IPS-20b (cell line): Measurements from ENCODE around the gene CTDSP1.

Experiments used
- H3K27ac ChIP-seq: one replicate; pipeline ENCODE4 v1.5.1; 2013; ENCODE audit warnings: low read length
- H3K27me3 ChIP-seq: 2 replicates; pipeline ENCODE4 v1.6.1; 2013; ENCODE audit warnings: mild to moderate bottlenecking, low read length, inconsistent platforms; ENCODE audit not compliant: insufficient read depth
- H3K36me3 ChIP-seq: 2 replicates; pipeline ENCODE4 v1.6.1; 2013; ENCODE audit warnings: low read depth, mild to moderate bottlenecking, inconsistent platforms, low read length, moderate library complexity; ENCODE audit not compliant: insufficient read depth
- H3K4me1 ChIP-seq: 2 replicates; pipeline ENCODE4 v1.6.1; 2013; ENCODE audit warnings: mild to moderate bottlenecking, control low read depth, inconsistent platforms, low read length, moderate library complexity; ENCODE audit not compliant: insufficient read depth
- H3K4me3 ChIP-seq: 2 replicates; pipeline ENCODE4 v1.5.1; 2013; ENCODE audit warnings: mild to moderate bottlenecking, low read length, inconsistent platforms
- H3K9ac ChIP-seq: 2 replicates; pipeline ENCODE4 v1.6.1; 2013; ENCODE audit warnings: low read depth, mild to moderate bottlenecking, inconsistent platforms, low read length, moderate library complexity
- H3K9me3 ChIP-seq: 2 replicates; pipeline ENCODE4 v1.6.1; 2013; ENCODE audit warnings: mild to moderate bottlenecking, low read depth, low read length, inconsistent platforms; ENCODE audit not compliant: insufficient read depth

Gene CTDSP1

DNA sequence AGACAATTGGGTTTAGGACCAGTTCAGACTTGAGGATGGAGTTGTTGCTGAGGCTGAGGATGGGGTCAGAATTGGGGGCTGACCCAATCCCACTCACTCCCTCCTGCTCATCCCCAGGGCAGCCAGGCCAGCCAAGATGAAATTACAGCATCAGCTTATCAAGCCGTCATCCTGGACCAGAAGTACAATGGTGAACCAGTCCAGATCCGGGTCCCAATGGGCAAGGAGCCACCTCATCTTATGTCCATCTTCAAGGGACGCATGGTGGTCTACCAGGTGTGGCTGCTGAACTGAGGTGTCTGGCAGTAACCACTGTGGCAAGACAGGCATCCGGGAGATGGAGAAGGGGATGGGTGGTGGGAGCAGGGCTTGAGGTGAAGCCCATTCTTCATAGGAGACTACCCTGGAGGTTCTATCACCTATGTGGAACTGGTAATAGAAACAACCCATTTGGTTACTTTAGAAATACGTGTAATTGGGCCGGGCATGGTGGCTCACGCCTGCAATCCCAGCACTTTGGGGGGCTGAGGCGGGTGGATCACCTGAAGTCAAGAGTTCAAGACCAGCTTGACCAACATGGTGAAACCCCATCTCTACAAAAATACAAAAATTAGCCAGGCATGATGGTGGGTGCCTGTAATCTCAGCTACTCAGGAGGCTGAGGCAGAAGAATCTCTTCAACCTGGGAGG is 33.2 kb downstream of the CTDSP1 start:
- H3K4me1 ChIP-seq: no peaks in the 10 kb centered on the region
- H3K36me3 ChIP-seq: no peaks in the 10 kb centered on the region
- H3K4me3 ChIP-seq: no peak overlapping the region
- no peaks in the 10 kb centered on the region for H3K9me3 ChIP-seq
- H3K27me3 ChIP-seq: no peaks in the 10 kb centered on the region
- no peak overlapping the region for H3K9ac ChIP-seq
- no peak overlapping the region for H3K27ac ChIP-seq

DNA sequence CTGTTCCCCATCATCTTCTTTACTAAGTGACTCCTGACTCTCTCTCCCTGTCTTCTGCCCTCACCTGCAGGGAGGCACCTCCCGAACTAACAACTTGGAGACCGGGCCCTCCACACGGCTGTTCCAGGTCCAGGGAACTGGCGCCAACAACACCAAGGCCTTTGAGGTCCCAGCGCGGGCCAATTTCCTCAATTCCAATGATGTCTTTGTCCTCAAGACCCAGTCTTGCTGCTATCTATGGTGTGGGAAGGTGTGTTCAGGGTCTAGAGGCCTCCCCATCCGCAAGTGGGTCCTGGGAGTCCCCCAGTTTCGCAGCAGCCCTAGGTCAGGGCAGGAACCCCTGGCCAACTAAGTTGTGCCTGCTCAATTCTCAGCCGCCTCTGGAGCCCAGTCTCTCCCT is 34.8 kb downstream of the CTDSP1 start:
- H3K27me3 ChIP-seq: no peaks in the 10 kb centered on the region
- H3K4me1 ChIP-seq: no peaks in the 10 kb centered on the region
- no peak overlapping the region for H3K4me3 ChIP-seq
- H3K27ac ChIP-seq: no peak overlapping the region
- H3K9me3 ChIP-seq: no peaks in the 10 kb centered on the region
- no peak overlapping the region for H3K9ac ChIP-seq
- no peaks in the 10 kb centered on the region for H3K36me3 ChIP-seq

DNA sequence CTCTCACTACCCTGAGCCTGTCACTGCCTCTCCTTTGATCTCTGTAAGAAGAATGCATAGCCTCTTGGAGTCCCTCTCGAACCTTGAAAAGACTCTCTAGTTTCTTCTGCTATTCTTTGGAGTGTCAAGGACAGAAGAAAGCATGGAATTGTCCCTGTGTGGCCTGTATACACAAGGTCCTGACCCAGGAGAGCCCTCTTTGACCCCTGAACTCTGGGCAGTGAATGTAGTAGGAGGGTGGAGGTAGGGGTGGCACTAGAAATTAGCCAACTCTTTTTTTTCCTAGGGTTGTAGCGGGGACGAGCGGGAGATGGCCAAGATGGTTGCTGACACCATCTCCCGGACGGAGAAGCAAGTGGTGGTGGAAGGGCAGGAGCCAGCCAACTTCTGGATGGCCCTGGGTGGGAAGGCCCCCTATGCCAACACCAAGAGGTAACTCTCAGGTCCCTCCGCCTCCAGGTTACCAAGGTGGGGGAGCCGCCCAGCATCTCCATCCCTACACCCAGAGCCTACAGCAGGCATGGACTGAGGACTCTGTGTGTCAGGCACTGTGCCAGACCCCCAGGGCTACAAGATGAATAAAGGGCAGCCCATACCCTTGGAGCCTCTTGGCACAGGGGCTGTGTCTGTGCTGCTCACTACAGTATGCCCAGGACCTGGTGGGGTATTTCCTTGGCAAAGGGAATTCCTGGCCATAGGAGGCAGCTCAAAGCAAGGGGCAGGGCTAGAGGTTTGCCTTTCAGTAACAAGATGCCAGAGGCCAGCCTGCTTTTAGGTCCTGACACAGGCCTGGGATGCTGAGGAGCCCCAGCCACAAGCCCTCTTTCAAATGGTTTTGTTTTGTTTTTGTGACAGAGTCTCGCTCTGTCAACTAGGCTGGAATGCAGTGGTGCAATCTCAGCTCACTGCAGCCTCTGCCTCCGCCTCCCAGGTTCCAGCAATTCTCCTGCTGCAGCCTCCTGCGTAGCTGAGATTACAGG is 35.6 kb downstream of the CTDSP1 start:
- no peak overlapping the region for H3K4me3 ChIP-seq

DNA sequence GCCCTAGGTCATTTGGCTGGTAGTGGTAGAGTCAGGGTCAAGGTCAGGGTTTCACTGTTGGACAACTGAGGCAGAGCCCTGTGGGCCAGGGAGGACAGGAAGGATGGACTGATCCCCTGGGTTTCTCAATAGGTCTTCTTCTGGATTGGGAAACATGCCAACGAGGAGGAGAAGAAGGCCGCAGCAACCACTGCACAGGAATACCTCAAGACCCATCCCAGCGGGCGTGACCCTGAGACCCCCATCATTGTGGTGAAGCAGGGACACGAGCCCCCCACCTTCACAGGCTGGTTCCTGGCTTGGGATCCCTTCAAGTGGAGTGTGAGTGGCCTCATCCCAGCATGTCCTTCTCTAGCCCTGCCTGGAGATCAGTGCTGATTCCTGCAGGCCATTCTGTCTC is 37.3 kb downstream of the CTDSP1 start:
- H3K4me3 ChIP-seq: no peak overlapping the region
- no peak overlapping the region for H3K27ac ChIP-seq
- H3K4me1 ChIP-seq: no peaks in the 10 kb centered on the region
- H3K9ac ChIP-seq: no peak overlapping the region
- H3K9me3 ChIP-seq: no peaks in the 10 kb centered on the region
- H3K36me3 ChIP-seq: 0 out of 2 replicates have a peak, but pooled peaks cover 2% of the 10 kb centered on the region
- no peaks in the 10 kb centered on the region for H3K27me3 ChIP-seq

More for the DNA sequence above, 35.6 kb downstream of the CTDSP1 start:
- Histone ChIP-seq H3K36me3 (no peaks in the 10 kb centered on the region), H3K4me1 (no peaks in the 10 kb centered on the region), H3K9ac (no peak overlapping the region), H3K9me3 (no peaks in the 10 kb centered on the region), H3K27me3 (no peaks in the 10 kb centered on the region), H3K27ac (no peak overlapping the region)

DNA sequence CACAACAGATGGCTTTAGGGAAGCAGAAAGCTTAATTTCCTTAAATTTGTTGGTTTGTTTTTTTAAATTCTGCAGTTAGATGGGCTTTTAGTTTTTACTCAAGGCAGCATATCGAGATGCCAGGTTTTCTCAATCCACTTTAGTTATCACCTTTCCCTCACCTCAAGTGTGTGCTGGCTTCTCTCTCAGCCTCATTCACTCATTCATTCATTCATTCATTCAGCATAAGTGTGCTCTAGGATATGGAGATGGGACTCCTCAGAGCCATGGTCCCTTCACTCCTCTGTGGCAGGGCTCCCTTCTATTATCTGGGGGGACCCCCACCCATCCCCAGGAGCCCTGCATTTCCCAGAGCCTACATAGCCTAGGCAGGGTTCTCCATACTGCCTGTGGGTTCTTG is 38.3 kb downstream of the CTDSP1 start:
- Histone ChIP-seq H3K27me3 (no peaks in the 10 kb centered on the region), H3K36me3 (0 out of 2 replicates have a peak, but pooled peaks cover 2% of the 10 kb centered on the region), H3K9ac (no peak overlapping the region), H3K9me3 (no peaks in the 10 kb centered on the region), H3K4me1 (no peaks in the 10 kb centered on the region), H3K27ac (no peak overlapping the region), H3K4me3 (no peak overlapping the region)

DNA sequence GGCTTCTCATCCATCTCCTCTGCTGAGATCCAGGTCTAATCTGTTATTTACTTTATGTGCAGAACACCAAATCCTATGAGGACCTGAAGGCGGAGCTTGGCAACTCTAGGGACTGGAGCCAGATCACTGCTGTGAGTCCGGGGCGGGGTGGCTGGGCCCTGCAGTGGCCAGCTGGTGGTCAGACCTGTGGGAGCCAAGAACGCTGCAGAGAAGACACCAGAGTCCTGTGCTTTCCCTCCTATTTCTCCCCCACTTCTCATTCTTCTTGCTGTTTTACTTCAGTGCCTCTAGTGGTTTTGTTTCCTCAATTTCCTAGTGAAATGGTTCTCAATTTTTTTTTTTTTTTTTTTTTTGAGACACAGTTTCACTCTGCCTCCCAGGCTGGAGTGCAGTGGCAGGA is 38.9 kb downstream of the CTDSP1 start:
- H3K27ac ChIP-seq: no peak overlapping the region
- H3K4me1 ChIP-seq: no peaks in the 10 kb centered on the region
- H3K36me3 ChIP-seq: 0 out of 2 replicates have a peak, but pooled peaks cover 2% of the 10 kb centered on the region
- no peaks in the 10 kb centered on the region for H3K27me3 ChIP-seq
- H3K9ac ChIP-seq: no peak overlapping the region
- H3K9me3 ChIP-seq: no peaks in the 10 kb centered on the region
- H3K4me3 ChIP-seq: no peak overlapping the region

DNA sequence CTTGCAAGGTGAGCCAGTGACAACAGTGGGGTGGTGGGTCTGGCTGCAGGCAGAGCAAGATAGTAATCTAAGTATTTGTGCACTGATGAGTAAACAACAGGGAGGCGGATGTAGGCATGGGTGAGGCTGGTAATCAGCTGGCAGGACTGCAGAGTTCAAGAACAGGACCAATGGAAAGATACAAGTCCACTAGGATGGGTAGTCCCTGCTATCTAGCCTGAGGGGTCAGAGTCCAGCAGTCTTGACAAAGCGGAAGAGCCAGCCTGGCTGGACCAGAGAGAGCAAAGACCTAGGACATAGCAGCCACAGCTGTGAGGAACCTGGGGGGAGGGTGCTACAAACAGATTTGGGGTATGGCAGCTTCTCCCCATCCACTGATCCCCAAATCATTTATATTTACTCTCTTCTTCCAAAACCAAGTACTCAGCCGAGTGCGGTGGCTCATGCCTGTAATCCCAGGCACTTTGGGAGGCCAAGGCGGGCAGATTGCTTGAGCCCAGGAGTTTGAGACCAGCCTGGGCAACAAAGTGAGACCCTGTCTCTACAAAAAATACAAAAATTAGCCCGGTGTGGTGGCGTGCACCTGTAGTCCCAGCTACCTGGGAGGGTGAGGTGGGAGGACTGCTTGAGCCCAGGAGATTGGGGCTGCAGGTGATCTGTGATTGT is 45.2 kb downstream of the CTDSP1 start:
- no peaks in the 10 kb centered on the region for H3K27me3 ChIP-seq
- peaks cover 38% of the 10 kb centered on the region; the same call in 1 of the 2 replicates for H3K36me3 ChIP-seq
- no peaks in the 10 kb centered on the region for H3K9me3 ChIP-seq
- H3K9ac ChIP-seq: no peak overlapping the region
- H3K4me3 ChIP-seq: no peak overlapping the region
- no peak overlapping the region for H3K27ac ChIP-seq
- no peaks in the 10 kb centered on the region for H3K4me1 ChIP-seq

DNA sequence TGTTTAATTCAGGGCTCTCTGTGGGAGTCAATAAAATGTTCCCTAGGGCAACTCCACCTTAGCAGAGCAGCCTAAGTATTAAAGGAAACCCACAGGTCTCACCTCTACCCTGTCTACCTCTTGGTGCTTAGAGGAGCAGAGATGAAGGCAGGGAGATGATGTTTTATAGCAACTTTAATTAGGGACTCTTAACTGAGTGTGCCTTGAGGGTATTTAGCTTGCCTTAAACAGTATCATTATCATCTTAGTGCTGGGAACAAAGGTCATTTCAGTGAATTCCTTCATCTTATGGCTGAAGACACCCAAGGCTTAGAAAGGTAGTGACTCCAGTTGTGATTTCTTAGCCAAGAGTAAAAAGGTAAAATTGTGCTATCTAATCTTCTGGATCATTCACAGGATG is 45.9 kb downstream of the CTDSP1 start:
- Histone ChIP-seq H3K27me3 (no peaks in the 10 kb centered on the region), H3K27ac (no peak overlapping the region), H3K36me3 (peaks cover 39% of the 10 kb centered on the region; the same call in 1 of the 2 replicates), H3K9me3 (no peaks in the 10 kb centered on the region), H3K4me3 (no peak overlapping the region), H3K9ac (no peak overlapping the region), H3K4me1 (no peaks in the 10 kb centered on the region)

DNA sequence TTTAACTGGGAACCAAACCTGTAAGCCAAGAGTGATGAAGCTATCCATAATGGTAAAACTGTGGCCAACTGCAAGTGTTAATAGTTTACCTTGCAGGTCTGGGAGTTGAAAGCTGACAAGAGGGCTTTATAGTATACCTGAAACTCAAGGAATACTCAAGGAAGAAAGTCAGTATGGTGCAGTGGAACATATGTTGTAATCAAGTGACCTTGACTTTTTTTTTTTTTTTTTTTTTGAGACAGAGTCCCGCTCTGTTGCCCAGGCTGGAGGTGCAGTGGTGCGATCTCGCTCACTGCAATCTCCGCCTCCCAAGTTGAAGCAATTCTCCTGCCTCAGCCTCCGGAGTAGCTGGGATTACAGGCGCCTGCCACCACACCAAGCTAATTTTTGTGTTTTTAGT is 46.9 kb downstream of the CTDSP1 start:
- Histone ChIP-seq H3K9ac (no peak overlapping the region), H3K27ac (no peak overlapping the region), H3K4me3 (no peak overlapping the region), H3K9me3 (no peaks in the 10 kb centered on the region), H3K27me3 (no peaks in the 10 kb centered on the region), H3K36me3 (peaks cover 38% of the 10 kb centered on the region; the same call in 1 of the 2 replicates), H3K4me1 (peaks cover 5% of the 10 kb centered on the region; the same call in 1 of the 2 replicates)

DNA sequence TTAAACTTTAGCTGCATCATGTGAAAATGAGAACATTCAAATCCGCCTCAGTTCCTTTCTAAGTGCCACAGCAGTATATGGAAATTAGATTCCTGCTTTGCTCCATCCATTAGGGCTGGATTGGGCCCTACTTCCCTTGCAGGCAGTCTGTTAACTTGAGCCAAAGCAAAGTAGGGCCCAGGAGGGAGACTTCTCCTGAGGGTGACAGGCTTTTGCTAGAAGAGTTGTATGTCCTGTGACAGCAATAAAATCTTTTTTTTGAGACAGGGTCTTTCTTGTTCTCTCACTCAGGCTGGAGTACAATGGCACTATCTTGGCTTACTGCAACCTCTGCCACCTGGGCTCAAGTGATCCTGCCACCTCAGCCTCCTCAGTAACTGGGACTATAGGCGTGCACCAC is 47.4 kb downstream of the CTDSP1 start:
- Histone ChIP-seq H3K27me3 (no peaks in the 10 kb centered on the region), H3K9me3 (no peaks in the 10 kb centered on the region)

DNA sequence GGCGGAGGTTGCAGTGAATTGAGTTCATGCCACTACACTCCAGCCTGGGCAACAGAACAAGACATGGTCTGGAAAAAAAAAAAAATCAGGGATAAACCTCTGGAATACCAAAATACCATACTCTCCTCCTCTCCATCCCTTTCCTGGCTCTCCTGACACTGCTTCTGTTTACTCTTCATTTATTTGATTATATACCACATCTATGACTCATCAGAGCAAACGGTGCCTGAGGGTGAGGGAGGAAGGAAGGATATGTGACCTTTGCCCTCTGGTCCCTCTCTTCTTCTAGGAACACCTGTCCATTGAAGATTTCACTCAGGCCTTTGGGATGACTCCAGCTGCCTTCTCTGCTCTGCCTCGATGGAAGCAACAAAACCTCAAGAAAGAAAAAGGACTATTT is 49.3 kb downstream of the CTDSP1 start:
- Histone ChIP-seq H3K27ac (no peak overlapping the region), H3K27me3 (no peaks in the 10 kb centered on the region), H3K36me3 (peaks cover 50% of the 10 kb centered on the region), H3K4me1 (peaks cover 7% of the 10 kb centered on the region; the same call in 1 of the 2 replicates), H3K9me3 (no peaks in the 10 kb centered on the region), H3K9ac (no peak overlapping the region), H3K4me3 (no peak overlapping the region)

More for the DNA sequence above, 47.4 kb downstream of the CTDSP1 start:
- Histone ChIP-seq H3K36me3 (peaks cover 38% of the 10 kb centered on the region; the same call in 1 of the 2 replicates), H3K9ac (no peak overlapping the region), H3K27ac (no peak overlapping the region), H3K4me1 (peaks cover 7% of the 10 kb centered on the region; the same call in 1 of the 2 replicates), H3K4me3 (no peak overlapping the region)
